Esophagus muscularis mucosa (tissue), 4 donors: ENCODE results near the gene ZNF638.

Experiments used
- CTCF ChIP-seq, 3 experiments: fragments of 200-600 bp in 2 of 3; fragments of 450-650 bp in 1 of 3; sonication (generic) in 2 of 3; IDR thresholded peaks; one replicate each; pipeline ENCODE4 v1.5.1; 2017 to 2019; ENCODE audit warnings: antibody characterized with exemption in 3 of 3, mild to moderate bottlenecking in 2 of 3, moderate library complexity in 1 of 3
- EP300 ChIP-seq: sonication (generic); formaldehyde crosslinking; IDR thresholded peaks from one replicate; pipeline ENCODE4 v1.6.1; 2017; ENCODE audit warnings: antibody characterized with exemption
- POLR2A ChIP-seq: fragments of 450-650 bp; IDR thresholded peaks from one replicate; pipeline ENCODE4 v1.6.1; 2017; ENCODE audit warnings: antibody characterized with exemption, moderate library complexity, mild to moderate bottlenecking, low read depth

GRCh38 chr2:71409611-71410010, 78.0 kb downstream of the ZNF638 start:
- TF ChIP-seq EP300, result no peak
- TF ChIP-seq POLR2A, result no peak
- no peak for TF ChIP-seq CTCF (IDR thresholded peaks at IDR 0.05)
